Colonic mucosa (tissue), 4 donors: ENCODE data around the gene MYH11. TPM values are rescaled to one million over a fixed set of nuclear protein-coding genes. Genes with fewer than 3 reads are reported as not detected.

Experiments used
- DNase-seq: peaks from one replicate; pipeline ENCODE4 v3.0.0-alpha.2; 2020
- H3K27ac ChIP-seq: fragments of 200-600 bp; one replicate; pipeline ENCODE4 v1.8.0; 2021
- H3K27me3 ChIP-seq: fragments of 200-600 bp; one replicate; pipeline ENCODE4 v1.8.0; 2021
- H3K36me3 ChIP-seq: fragments of 200-600 bp; one replicate; pipeline ENCODE4 v1.8.0; 2021
- H3K4me1 ChIP-seq: fragments of 200-600 bp; one replicate; pipeline ENCODE4 v1.8.0; 2021; ENCODE audit warnings: mild to moderate bottlenecking
- H3K4me3 ChIP-seq: fragments of 200-600 bp; one replicate; pipeline ENCODE4 v1.8.0; 2021
- H3K9ac ChIP-seq, 2 donors: one replicate each; pipeline ENCODE4 v1.7.0; 2013; ENCODE audit warnings: control low read depth in 2 of 2, low read depth in 2 of 2, low read length in 2 of 2
- H3K9me3 ChIP-seq: fragments of 200-600 bp; one replicate; pipeline ENCODE4 v1.8.0; 2021
- CTCF ChIP-seq: fragments of 200-600 bp; IDR thresholded peaks from one replicate; pipeline ENCODE4 v1.8.0; 2022; ENCODE audit warnings: antibody characterized with exemption, mild to moderate bottlenecking
- intact Hi-C: fragments of 100-400 bp; cut with DNase I; formaldehyde crosslinking; loops from one replicate; pipeline ENCODE4 v1.14.1; 2022
- total RNA-seq, 2 donors: library from RNA; stranded (reverse); fragmentation: NEBNext Ultra II Directional in 1 of 2; extraction: Animal tissue kit (Norgen Biotek cat#: 25700) in 1 of 2; gene quantifications; one replicate each; pipeline ENCODE4 v1.2.1, GENCODE V29; 2021
- donor health status: healthy.
- donor health status: DM: no; HTN: no; CAD: no.
- donor health status: DM: no; HTN: no; CAD: no.

Gene MYH11
- total RNA-seq, 2 donors from 2014 or later = 30.0 to 770 TPM

- Histone ChIP-seq H3K27ac (no peak overlapping the region), H3K9me3 (no peaks in the 10 kb centered on the region), H3K4me1 (no peaks in the 10 kb centered on the region), H3K36me3 (no peaks in the 10 kb centered on the region), H3K4me3 (no peak overlapping the region), H3K27me3 (no peaks in the 10 kb centered on the region), H3K9ac (no peak overlapping the region)
- no peak for TF ChIP-seq CTCF
- intact Hi-C loops = no loop called here
- no peak for DNase-seq
These were observed 31.0 kb downstream of the MYH11 start for GRCh38 chr16:15825750-15826305.

DNA sequence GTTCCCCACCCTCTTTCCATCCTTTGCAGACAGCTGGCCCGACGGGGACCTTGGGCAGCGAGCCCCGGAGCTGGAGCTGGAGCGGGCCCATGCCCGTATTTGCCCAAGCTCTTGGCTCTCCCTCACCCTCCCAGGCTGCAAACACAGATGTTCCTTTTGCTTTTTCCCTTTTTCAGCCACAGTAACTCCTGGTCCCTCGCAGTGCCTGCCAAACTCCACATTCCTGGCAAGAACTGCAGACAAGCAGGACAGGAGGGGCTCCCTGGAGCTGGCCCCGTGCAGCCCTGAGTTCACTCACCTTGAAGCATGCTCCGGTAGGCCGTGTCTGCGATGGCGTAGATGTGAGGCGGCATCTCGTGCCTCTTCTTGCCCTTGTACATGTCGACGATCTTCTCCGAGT is 33.9 kb downstream of the MYH11 start:
- Histone ChIP-seq H3K9me3 (no peaks in the 10 kb centered on the region), H3K27me3 (no peaks in the 10 kb centered on the region), H3K9ac (no peak overlapping the region), H3K4me3 (no peak overlapping the region), H3K36me3 (no peaks in the 10 kb centered on the region), H3K4me1 (no peaks in the 10 kb centered on the region), H3K27ac (no peak overlapping the region)
- intact Hi-C loops = loop anchor here (5.0 kb wide), 1 partner anchor 56 kb away; no protein-coding TSS in a partner anchor
- no peak for DNase-seq
- no peak for TF ChIP-seq CTCF

- no peak for DNase-seq
These were observed 36.0 kb downstream of the MYH11 start for GRCh38 chr16:15820837-15821236.

GRCh38 chr16:15819046-15819445 is 37.8 kb downstream of the MYH11 start:
- no peaks in the 10 kb centered on the region for H3K4me1 ChIP-seq

More at GRCh38 chr16:15820837-15821236, 36.0 kb downstream of the MYH11 start:
- H3K36me3 ChIP-seq = no peaks in the 10 kb centered on the region
- no peak overlapping the region for H3K9ac ChIP-seq
- no peaks in the 10 kb centered on the region for H3K9me3 ChIP-seq
- no peak overlapping the region for H3K27ac ChIP-seq
- H3K4me3 ChIP-seq = no peak overlapping the region
- TF ChIP-seq CTCF = no peak
- no peaks in the 10 kb centered on the region for H3K27me3 ChIP-seq
- H3K4me1 ChIP-seq = no peaks in the 10 kb centered on the region
- intact Hi-C loops = loop anchor here (5.0 kb wide), 1 partner anchor 54 kb away; no protein-coding TSS in a partner anchor

GRCh38 chr16:15817446-15817845 is 39.4 kb downstream of the MYH11 start:
- Histone ChIP-seq H3K27me3 (no peaks in the 10 kb centered on the region), H3K27ac (no peak overlapping the region)
- intact Hi-C loops = no loop called here

More at GRCh38 chr16:15819046-15819445, 37.8 kb downstream of the MYH11 start:
- Histone ChIP-seq H3K9ac (no peak overlapping the region), H3K4me3 (no peak overlapping the region), H3K27me3 (no peaks in the 10 kb centered on the region), H3K27ac (no peak overlapping the region), H3K36me3 (no peaks in the 10 kb centered on the region), H3K9me3 (no peaks in the 10 kb centered on the region)
- no peak for TF ChIP-seq CTCF
- DNase-seq = no peak
- intact Hi-C loops = no loop called here

More at GRCh38 chr16:15817446-15817845, 39.4 kb downstream of the MYH11 start:
- H3K4me3 ChIP-seq = no peak overlapping the region
- no peaks in the 10 kb centered on the region for H3K4me1 ChIP-seq
- H3K9me3 ChIP-seq = no peaks in the 10 kb centered on the region
- no peak for TF ChIP-seq CTCF
- no peak overlapping the region for H3K9ac ChIP-seq
- no peaks in the 10 kb centered on the region for H3K36me3 ChIP-seq
- no peak for DNase-seq
